ENCODE results near the gene NEK1.
"Not testable (repeated sequence)": the region's sequence is repeated elsewhere in the genome, so short reads cannot be mapped to it uniquely, and the experiment has no call there.

Gene NEK1

DNA sequence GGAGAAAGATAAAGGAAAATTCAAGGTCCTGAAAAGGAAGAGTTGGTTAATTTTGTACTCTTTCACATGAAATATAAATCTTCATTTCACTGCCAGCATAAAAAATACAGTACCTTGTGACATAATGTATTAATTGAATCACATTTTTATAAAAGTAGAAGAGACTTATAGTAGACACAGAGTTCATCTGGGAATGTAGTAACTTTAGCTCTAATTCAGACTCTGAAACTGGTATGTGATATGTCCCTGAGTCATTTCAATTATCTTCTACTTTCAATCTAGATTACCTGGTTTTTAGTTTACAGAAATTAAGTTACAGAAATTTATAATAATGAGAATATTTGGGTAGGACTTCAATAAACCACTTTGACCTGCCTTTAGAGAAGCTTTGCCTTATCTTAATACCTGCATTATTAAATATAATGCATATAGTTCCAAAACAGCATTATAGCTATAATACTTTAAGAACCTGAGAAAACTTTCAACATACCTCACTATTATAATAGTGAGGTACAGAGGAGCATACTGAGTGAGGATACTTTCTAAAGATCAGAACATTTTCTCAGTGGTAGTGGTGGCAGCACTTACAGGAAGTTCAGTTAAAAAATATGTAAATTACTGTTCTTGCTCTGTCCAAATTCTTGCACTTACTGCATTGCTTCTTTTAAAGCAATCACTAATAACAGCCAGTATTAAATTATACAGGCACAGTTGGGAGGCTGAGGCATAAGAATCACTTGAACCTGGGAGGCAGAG, 11.2 kb downstream of the NEK1 start:
- no peak for DNase-seq

GRCh38 chr4:169594560-169595195, 17.7 kb downstream of the NEK1 start:
- DNase-seq: no peak

DNA sequence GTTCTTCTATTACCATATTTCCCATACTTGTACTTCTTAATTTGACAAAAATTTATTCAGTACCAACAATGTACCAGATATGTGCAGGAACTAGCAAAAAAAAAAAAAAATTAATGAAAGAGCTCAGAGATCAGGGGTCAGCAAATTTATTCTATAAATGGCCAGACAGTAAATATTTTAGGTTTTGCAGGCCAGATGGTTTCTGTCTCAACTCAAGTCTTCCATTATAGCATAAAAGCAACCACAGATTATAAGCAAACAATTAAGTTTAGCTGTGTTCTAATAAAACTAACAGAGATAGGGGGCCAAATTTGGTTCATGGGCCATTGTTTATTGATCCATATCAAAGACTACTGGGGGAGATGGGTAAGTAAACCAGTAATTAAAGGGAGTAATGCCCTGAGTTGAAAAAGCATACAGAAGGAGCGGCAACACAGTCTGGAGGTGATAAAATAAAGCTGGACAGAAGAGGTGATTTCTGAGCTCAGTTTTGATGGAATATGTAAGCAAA, 19.3 kb downstream of the NEK1 start:
- no peak for DNase-seq

GRCh38 chr4:169583563-169583962, 28.8 kb downstream of the NEK1 start:
- DNase-seq: no peak

DNA sequence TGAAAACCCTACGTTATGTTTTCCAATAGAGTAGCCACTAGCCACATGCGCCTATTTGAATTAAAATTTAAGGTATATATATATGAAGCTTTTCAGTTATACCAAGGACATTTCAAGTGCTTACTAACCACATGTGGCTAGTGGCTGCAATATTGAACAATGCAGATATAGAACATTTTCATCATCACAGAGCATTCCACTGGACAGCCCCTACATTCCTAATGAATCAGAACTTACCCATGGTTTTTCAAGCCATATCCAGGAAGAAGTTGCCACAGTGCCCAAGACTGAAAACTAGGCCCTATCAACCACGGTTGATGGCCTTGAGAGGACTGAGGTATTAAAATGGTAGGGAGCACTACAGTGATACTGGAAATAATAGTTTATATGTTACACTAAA, 29.7 kb downstream of the NEK1 start:
- no peak for DNase-seq

- no peak for DNase-seq
Observed at GRCh38 chr4:169582203-169582602, 30.2 kb downstream of the NEK1 start.

- DNase-seq: no peak
Observed at GRCh38 chr4:169573889-169574288, 38.5 kb downstream of the NEK1 start.

GRCh38 chr4:169571435-169571834, 40.9 kb downstream of the NEK1 start:
- no peak for DNase-seq

DNA sequence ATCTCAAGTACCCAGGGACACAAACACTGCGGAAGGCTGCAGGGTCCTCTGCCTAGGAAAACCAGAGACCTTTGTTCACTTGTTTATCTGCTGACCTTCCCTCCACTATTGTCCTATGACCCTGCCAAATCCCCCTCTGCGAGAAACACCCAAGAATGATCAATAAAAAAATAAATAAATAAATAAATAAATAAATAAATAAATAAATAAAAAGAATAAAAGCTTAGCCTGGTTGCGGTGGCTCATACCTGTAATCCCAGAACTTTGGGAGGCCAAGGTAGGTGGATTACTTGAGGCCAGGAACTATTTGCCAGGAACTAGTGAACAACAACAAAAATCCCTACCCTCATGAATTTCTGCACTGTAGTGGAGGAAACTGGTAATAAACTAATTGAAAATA, 41.4 kb downstream of the NEK1 start:
- not testable (repeated sequence) for DNase-seq

- not testable (repeated sequence) for DNase-seq
Observed at GRCh38 chr4:169570266-169570665, 42.1 kb downstream of the NEK1 start.

GRCh38 chr4:169569188-169569587, 43.2 kb downstream of the NEK1 start:
- not testable (repeated sequence) for DNase-seq

DNA sequence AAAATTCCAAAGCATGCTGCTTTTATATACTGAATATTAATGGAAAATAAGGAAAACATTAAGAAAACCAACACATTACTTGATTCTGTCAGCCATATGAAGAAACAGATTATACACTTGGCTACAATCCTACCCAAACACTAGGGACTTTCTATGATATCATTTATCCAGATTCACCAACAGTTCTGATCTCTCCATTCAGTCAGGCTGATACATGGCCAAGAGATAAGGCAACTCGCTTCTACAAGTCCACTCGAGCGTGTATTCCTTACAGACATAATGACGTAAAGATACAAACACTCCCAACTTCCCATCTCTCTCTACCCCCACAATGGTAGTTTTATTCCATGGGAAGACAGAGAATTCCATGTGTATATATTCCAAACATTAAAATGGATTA, 44.5 kb downstream of the NEK1 start:
- DNase-seq: no peak

GRCh38 chr4:169566021-169566818, 46.2 kb downstream of the NEK1 start:
- DNase-seq: peak; percentile 14 to 51

- no peak for DNase-seq
Observed at GRCh38 chr4:169565606-169566005, 46.8 kb downstream of the NEK1 start.

DNA sequence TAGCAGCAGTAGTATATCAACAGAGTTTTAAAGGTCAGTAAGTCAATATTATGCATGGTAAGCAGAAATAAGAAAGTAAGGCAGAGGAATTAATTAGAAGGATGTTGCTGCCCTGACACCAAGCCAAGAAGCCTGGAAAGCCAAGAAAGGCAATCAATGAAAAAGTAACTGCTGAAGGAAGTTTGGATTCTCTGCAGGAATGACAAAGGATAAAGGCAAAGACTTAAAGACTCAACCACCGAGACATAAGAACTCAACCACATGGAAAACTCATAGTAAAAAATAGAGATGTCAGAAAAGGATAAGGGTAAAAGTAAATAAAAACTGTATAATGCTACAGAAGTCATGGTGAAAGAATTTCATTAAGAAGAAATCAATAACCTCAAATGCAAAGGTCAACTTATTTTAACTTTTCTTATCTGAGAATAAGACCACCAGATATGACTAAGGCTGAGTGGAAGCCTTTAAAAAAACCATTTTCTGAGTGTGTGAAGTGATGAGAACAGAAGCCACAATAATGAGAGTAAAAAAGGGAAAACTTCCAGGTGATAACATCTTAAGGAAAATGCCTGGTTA, 55.2 kb downstream of the NEK1 start:
- no peak for DNase-seq

- not testable (repeated sequence) for DNase-seq
Observed at GRCh38 chr4:169546548-169546947, 65.8 kb downstream of the NEK1 start.

DNA sequence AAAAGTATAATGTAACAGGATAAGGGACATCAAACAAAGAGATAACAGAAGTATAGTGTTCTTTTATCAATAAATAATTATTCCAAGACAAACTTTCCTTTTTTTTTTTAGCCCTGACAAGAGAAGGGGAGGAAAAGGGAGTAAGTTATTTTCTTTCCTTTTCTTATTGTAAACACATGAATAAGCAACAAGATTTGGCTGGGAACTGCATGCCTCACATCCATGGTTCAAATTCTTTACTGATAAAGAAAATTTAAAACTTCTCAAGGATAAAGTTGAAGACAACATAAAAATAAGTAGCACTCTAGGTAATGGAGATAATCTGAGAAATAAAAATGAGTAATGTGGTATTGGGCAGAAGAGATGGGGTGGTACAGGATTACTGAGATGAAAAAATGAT, 71.6 kb downstream of the NEK1 start:
- DNase-seq: no peak

DNA sequence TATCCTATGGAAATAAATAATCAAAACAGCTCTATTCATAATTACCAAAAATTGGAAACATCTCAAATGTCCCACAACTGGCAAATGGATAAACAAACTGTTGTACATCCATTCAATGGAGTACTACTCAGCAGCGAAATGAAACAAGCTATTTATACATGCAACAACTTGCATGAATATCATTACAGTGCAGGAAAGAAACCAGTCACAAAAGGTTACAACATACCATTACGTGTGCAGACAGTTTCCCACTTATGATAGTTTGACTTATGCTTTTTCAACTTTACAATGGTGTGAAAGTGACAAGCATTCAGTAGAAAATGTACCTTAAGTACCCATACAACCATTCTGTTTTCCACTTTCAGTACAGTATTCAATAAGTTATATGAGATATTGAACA, 82.3 kb downstream of the NEK1 start:
- DNase-seq: no peak

DNA sequence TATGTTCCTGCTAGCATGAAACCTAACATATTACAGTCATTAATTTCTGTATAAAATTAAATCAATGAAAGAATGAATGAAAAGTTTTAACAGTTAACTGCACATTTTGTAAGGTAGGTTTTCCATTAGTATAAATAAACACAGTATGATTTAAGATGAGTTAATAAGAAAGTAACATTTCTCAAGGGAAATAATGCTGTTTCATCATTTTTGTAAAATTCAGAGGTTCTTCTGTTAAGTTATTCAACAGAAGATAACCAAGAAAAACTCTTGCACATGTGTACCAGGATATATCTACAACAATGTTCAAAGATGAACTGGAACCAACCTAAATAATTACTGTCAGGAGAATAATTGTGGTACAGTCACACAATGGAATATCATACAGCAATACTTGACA, 88.6 kb downstream of the NEK1 start:
- no peak for DNase-seq

DNA sequence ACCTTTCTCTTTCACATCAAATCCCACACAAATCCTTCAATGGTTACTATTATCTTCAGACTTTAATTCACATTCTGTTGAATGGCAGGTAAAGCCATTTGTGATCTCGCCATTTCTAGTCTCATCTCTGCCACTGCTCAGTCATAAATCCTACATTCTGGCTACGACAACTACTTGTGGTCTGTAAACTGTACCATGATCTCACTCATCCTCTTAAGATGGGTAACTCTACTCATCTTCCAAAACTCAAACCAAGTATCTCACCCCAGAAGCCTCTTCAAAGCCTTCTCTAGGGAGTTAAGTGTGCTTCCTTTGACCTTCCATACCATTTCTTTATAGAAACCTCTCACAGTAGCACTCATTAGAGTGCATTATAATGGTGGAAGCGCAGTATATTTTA, 101.8 kb downstream of the NEK1 start:
- DNase-seq: no peak

GRCh38 chr4:169506903-169507302, 105.5 kb downstream of the NEK1 start:
- DNase-seq: no peak

DNA sequence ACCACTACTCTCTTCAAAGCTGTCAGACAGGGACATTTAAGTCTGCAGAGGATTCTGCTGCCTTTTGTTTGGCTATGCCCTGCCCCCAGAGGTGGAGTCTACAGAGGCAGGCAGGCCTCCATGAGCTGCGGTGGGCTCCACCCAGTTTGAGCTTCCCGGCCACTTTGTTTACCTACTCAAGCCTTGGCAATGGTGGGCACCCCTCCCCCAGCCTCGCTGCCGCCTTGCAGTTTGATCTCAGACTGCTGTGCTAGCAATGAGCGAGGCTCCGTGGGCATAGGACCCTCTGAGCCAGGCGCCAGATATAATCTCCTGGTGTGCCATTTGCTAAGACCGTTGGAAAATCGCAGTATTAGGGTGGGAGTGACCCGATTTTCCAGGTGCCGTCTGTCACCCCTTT, 112.5 kb downstream of the NEK1 start:
- not testable (repeated sequence) for DNase-seq

- not testable (repeated sequence) for DNase-seq
Observed at GRCh38 chr4:169494234-169494633, 118.1 kb downstream of the NEK1 start.
